ENCODE measurements around the gene GNL2.

DNA sequence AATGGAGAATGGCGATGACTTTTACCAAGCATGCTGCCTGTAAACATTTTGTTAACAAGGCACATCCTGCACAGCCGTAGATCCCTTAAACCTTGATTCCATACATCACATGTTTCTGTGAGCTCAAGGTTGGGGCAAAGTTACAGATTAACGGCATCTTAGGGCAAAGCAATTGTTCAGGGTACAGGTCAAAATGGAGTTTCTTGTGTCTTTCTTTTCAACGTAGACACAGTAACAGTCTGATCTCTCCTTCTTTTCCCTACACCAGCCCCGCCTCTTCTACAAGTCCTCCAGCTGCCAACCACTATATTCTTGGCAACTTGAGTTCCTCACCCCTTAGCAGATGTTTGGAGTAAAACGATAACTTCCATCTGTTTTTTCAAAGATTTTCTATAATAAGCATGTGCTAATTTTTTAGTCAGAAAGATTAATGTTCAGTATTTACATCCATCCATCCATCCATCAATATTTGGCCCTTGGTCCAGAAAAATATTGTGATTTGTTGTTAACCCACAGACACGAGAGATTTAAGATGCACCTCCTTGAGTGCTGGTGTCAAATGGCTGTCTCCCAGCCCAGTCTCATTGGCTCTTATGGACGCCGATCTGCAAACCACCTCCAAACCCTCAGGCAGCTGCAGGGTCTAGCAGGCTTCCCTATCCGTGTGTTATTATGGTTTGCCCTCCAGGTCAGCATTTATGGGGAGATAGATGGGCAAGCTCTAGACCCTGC lies 35.2 kb downstream of the GNL2 start:
- TF ChIP-seq EZH2 (IDR thresholded peaks at IDR 0.05; ENCODE audit: insufficient read depth, poor library complexity, severe bottlenecking) (no peak), EZH2phosphoT487 (IDR thresholded peaks at IDR 0.05; ENCODE audit: insufficient read depth, low read depth) (no peak)

All from GM23248 (cell line).